A673 (cell line): ENCODE results near the gene SHROOM3.

ENCODE experiments used
- CTCF ChIP-seq: fragments of 300-800, 200-600 bp; sonication (generic); conservative IDR thresholded peaks from 2 replicates; pipeline ENCODE4 v1.5.1; 2017; ENCODE audit warnings: low read depth, mild to moderate bottlenecking, antibody characterized with exemption, low read length, moderate library complexity, mixed read lengths
- EZH2 ChIP-seq: fragments of 200-600 bp; sonication (generic); IDR thresholded peaks from 2 replicates; pipeline ENCODE4 v1.6.1; 2017; ENCODE audit warnings: borderline replicate concordance, low read depth, mild to moderate bottlenecking, mixed read lengths, antibody characterized with exemption, low read length; ENCODE audit not compliant: poor library complexity, severe bottlenecking

- TF ChIP-seq EZH2 (no peak), CTCF (no peak)
These were observed 333.0 kb downstream of the SHROOM3 start for GRCh38 chr4:76767983-76768382.
